H1 (cell line): ENCODE measurements around the gene SUPT7L.

Experiments used
- BRCA1 ChIP-seq: IDR thresholded peaks from 2 replicates; pipeline ENCODE4 v1.6.1; 2012; ENCODE audit warnings: low read depth, low read length, improper control_type of control experiment
- CBX5 ChIP-seq: fragments of 300-800, 300-1000 bp; sonication (generic); IDR thresholded peaks from 2 replicates; pipeline ENCODE4 v1.7.1; 2016; ENCODE audit warnings: antibody characterized with exemption, low read length, low read depth
- MAFK ChIP-seq: IDR thresholded peaks from 2 replicates; pipeline ENCODE4 v1.6.1; 2012; ENCODE audit warnings: low read depth, mild to moderate bottlenecking, improper control_type of control experiment, low read length
- POLR2AphosphoS5 ChIP-seq: IDR thresholded peaks from 2 replicates; pipeline ENCODE4 v1.6.1; 2011; ENCODE audit warnings: low read depth, low read length
- SP4 ChIP-seq: IDR thresholded peaks from 2 replicates; pipeline ENCODE4 v1.6.1; 2012; ENCODE audit warnings: low read length, inconsistent platforms
- TCF12 ChIP-seq: IDR thresholded peaks from 2 replicates; pipeline ENCODE4 v1.6.1; 2011; ENCODE audit warnings: low read depth, mild to moderate bottlenecking, low read length
- TF ChIP-seq, protein P1 (sequence below), 3 experiments: IDR thresholded peaks; 1 replicate in 2 of 3; 2 replicates in 1 of 3; pipeline versions ENCODE4 v1.5.1 to v1.6.1; 2011; ENCODE audit warnings: low read length in 3 of 3, mild to moderate bottlenecking in 3 of 3, inconsistent platforms in 2 of 3, low read depth in 1 of 3, moderate library complexity in 1 of 3; ENCODE audit not compliant: insufficient read depth in 1 of 3; ENCODE audit errors: control extremely low read depth in 1 of 3

DNA sequence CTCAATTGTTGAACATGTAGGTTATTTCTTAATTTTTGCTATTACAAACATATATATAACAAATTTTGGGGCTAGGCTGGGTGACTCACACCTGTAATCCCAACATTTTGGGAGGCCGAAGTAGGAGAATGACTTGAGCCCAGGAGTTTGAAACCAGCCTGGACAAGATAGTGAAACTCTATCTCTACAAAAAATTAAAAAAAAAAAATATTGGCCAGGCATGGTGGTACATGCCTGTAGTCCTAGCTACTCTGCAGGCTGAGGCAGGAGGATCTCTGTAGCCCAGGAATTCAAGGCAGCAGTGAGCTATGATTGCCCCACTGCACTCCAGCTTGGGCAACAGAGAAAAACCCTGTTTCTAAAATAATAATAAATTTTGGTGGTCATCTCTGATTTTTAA is 23.8 kb upstream of the SUPT7L start:
- TF ChIP-seq SP4 = no peak
- no peak for TF ChIP-seq CBX5
- no peak for TF ChIP-seq BRCA1
- no peak for TF ChIP-seq MAFK
- TF ChIP-seq POLR2AphosphoS5 = no peak
- TF ChIP-seq, protein P1, sequence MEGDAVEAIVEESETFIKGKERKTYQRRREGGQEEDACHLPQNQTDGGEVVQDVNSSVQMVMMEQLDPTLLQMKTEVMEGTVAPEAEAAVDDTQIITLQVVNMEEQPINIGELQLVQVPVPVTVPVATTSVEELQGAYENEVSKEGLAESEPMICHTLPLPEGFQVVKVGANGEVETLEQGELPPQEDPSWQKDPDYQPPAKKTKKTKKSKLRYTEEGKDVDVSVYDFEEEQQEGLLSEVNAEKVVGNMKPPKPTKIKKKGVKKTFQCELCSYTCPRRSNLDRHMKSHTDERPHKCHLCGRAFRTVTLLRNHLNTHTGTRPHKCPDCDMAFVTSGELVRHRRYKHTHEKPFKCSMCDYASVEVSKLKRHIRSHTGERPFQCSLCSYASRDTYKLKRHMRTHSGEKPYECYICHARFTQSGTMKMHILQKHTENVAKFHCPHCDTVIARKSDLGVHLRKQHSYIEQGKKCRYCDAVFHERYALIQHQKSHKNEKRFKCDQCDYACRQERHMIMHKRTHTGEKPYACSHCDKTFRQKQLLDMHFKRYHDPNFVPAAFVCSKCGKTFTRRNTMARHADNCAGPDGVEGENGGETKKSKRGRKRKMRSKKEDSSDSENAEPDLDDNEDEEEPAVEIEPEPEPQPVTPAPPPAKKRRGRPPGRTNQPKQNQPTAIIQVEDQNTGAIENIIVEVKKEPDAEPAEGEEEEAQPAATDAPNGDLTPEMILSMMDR (IDR thresholded peaks at IDR 0.05; ENCODE audit: control extremely low read depth in 1 of 3, insufficient read depth in 1 of 3, low read depth in 1 of 3, low read length in 3 of 3) = no peak
- TF ChIP-seq TCF12 = no peak
